Skin epidermis (tissue), 12 donors: ENCODE results near the gene FBXL13.
"Not testable (repeated sequence)": the region's sequence is repeated elsewhere in the genome, so short reads cannot be mapped to it uniquely, and the experiment has no call there.

Experiments used
- H3K27ac ChIP-seq, 21 experiments: fragments of 200-600 bp; sonication (generic) in 11 of 21; one replicate each; pipeline ENCODE4 v1.5.0; 2020; ENCODE audit warnings: mild to moderate bottlenecking in 3 of 21, inconsistent platforms in 2 of 21, moderate library complexity in 2 of 21
- H3K4me3 ChIP-seq, 7 experiments: fragments of 200-600 bp; sonication (generic) in 2 of 7; one replicate each; pipeline ENCODE4 v1.5.0; 2020; ENCODE audit warnings: inconsistent platforms in 2 of 7, mild to moderate bottlenecking in 2 of 7, moderate library complexity in 1 of 7

FBXL13 gene

GRCh38 chr7:102991077-102991539 is 83.5 kb downstream of the FBXL13 start:
- H3K27ac ChIP-seq = peak overlapping the region in 1 of 21 experiments; percentile 44

GRCh38 chr7:102990642-102991041 is 84.0 kb downstream of the FBXL13 start:
- H3K4me3 ChIP-seq = no peak overlapping the region
- no peak overlapping the region for H3K27ac ChIP-seq

More at GRCh38 chr7:102991077-102991539, 83.5 kb downstream of the FBXL13 start:
- no peak overlapping the region for H3K4me3 ChIP-seq

- H3K27ac ChIP-seq = no peak overlapping the region
- H3K4me3 ChIP-seq = no peak overlapping the region
These were observed 85.7 kb downstream of the FBXL13 start for GRCh38 chr7:102988631-102989560.

- H3K27ac ChIP-seq = no peak overlapping the region
- no peak overlapping the region for H3K4me3 ChIP-seq
These were observed 86.5 kb downstream of the FBXL13 start for GRCh38 chr7:102988088-102988487.

GRCh38 chr7:102985176-102985783 is 89.3 kb downstream of the FBXL13 start:
- H3K4me3 ChIP-seq = no peak overlapping the region
- no peak overlapping the region for H3K27ac ChIP-seq

GRCh38 chr7:102983602-102984001 is 91.0 kb downstream of the FBXL13 start:
- Histone ChIP-seq H3K27ac (no peak overlapping the region), H3K4me3 (no peak overlapping the region)

GRCh38 chr7:102982235-102982634 is 92.4 kb downstream of the FBXL13 start:
- Histone ChIP-seq H3K4me3 (no peak overlapping the region), H3K27ac (no peak overlapping the region)

GRCh38 chr7:102981451-102981850 is 93.1 kb downstream of the FBXL13 start:
- H3K27ac ChIP-seq = no peak overlapping the region
- H3K4me3 ChIP-seq = no peak overlapping the region

GRCh38 chr7:102979670-102980069 is 94.9 kb downstream of the FBXL13 start:
- Histone ChIP-seq H3K4me3 (no peak overlapping the region), H3K27ac (no peak overlapping the region)

- Histone ChIP-seq H3K27ac (no peak overlapping the region), H3K4me3 (no peak overlapping the region)
These were observed 96.3 kb downstream of the FBXL13 start for GRCh38 chr7:102978284-102978683.

GRCh38 chr7:102977586-102977985 is 97.0 kb downstream of the FBXL13 start:
- H3K4me3 ChIP-seq, H3K27ac ChIP-seq: not testable (repeated sequence)

- H3K27ac ChIP-seq = no peak overlapping the region
- no peak overlapping the region for H3K4me3 ChIP-seq
These were observed 98.1 kb downstream of the FBXL13 start for GRCh38 chr7:102976493-102976892.

- no peak overlapping the region for H3K4me3 ChIP-seq
- no peak overlapping the region for H3K27ac ChIP-seq
These were observed 98.7 kb downstream of the FBXL13 start for GRCh38 chr7:102975854-102976253.

GRCh38 chr7:102974366-102975236 is 100.0 kb downstream of the FBXL13 start:
- Histone ChIP-seq H3K27ac (no peak overlapping the region), H3K4me3 (no peak overlapping the region)

- Histone ChIP-seq H3K4me3 (no peak overlapping the region), H3K27ac (no peak overlapping the region)
These were observed 101.3 kb downstream of the FBXL13 start for GRCh38 chr7:102973096-102973802.

GRCh38 chr7:102967798-102968197 is 106.8 kb downstream of the FBXL13 start:
- Histone ChIP-seq H3K27ac (no peak overlapping the region), H3K4me3 (no peak overlapping the region)

- H3K4me3 ChIP-seq = no peak overlapping the region
These were observed 108.1 kb downstream of the FBXL13 start for GRCh38 chr7:102966465-102966864.

GRCh38 chr7:102961993-102962392 is 112.6 kb downstream of the FBXL13 start:
- not testable (repeated sequence) for H3K27ac ChIP-seq, H3K4me3 ChIP-seq

More at GRCh38 chr7:102966465-102966864, 108.1 kb downstream of the FBXL13 start:
- H3K27ac ChIP-seq = no peak overlapping the region

- not testable (repeated sequence) for H3K4me3 ChIP-seq, H3K27ac ChIP-seq
These were observed 116.6 kb downstream of the FBXL13 start for GRCh38 chr7:102958004-102958403.
